HEK293 (cell line): Measurements from ENCODE around the gene KCTD19.

ENCODE experiments used
- KLF16 ChIP-seq: fragments of 450-650 bp; formaldehyde crosslinking; IDR thresholded peaks from 2 replicates; pipeline ENCODE4 v1.5.1; 2017; ENCODE audit warnings: missing biosample characterization, missing genetic modification characterization
- PRDM1 ChIP-seq: fragments of 450-650 bp; formaldehyde crosslinking; IDR thresholded peaks from 2 replicates; pipeline ENCODE4; 2016; ENCODE audit warnings: missing biosample characterization, missing genetic modification characterization
- TCF7L2 ChIP-seq: IDR thresholded peaks from 2 replicates; pipeline ENCODE4 v1.6.1; 2011; ENCODE audit warnings: low read depth, mild to moderate bottlenecking, inconsistent platforms, low read length, moderate library complexity, borderline replicate concordance
- YY1 ChIP-seq: fragments of 450-650 bp; formaldehyde crosslinking; IDR thresholded peaks from 2 replicates; pipeline ENCODE4 v1.5.1; 2018; ENCODE audit warnings: missing biosample characterization, missing genetic modification characterization
- ZFHX2 ChIP-seq: fragments of 450-650 bp; formaldehyde crosslinking; conservative IDR thresholded peaks from 2 replicates; pipeline ENCODE4 v1.5.1; 2016; ENCODE audit warnings: missing biosample characterization, missing genetic modification characterization
- ZNF132 ChIP-seq: fragments of 450-650 bp; formaldehyde crosslinking; IDR thresholded peaks from 2 replicates; pipeline ENCODE4 v1.5.1; 2017; ENCODE audit warnings: missing biosample characterization, missing genetic modification characterization, borderline replicate concordance
- ZNF140 ChIP-seq: fragments of 450-650 bp; formaldehyde crosslinking; IDR thresholded peaks from 2 replicates; pipeline ENCODE4 v1.5.1; 2016; ENCODE audit warnings: missing biosample characterization, missing genetic modification characterization
- ZNF274 ChIP-seq, 2 experiments: fragments of 200-500 bp in 1 of 2; fragments of 450-650 bp in 1 of 2; sonication (Bioruptor generic) in 1 of 2; formaldehyde crosslinking in 1 of 2; IDR thresholded peaks; 2 replicates each; pipeline versions ENCODE4 v1.5.1 to v1.6.1; 2014 to 2016; ENCODE audit warnings: borderline replicate concordance in 1 of 2, inconsistent platforms in 1 of 2, low read length in 1 of 2, missing biosample characterization in 1 of 2, missing genetic modification characterization in 1 of 2
- ZNF776 ChIP-seq: fragments of 450-650 bp; formaldehyde crosslinking; IDR thresholded peaks from 2 replicates; pipeline ENCODE4 v1.5.0; 2017; ENCODE audit warnings: missing biosample characterization, missing genetic modification characterization, borderline replicate concordance
- TF ChIP-seq, protein P1 (sequence below): fragments of 450-650 bp; formaldehyde crosslinking; IDR thresholded peaks from 2 replicates; pipeline ENCODE4 v1.5.1; 2016; ENCODE audit warnings: missing biosample characterization, missing genetic modification characterization
- TF ChIP-seq, protein P2 (sequence below): fragments of 450-650 bp; formaldehyde crosslinking; IDR thresholded peaks from 2 replicates; pipeline ENCODE4 v1.5.1; 2016; ENCODE audit warnings: missing biosample characterization, missing genetic modification characterization
- TF ChIP-seq, protein P3 (sequence below): fragments of 450-650 bp; formaldehyde crosslinking; IDR thresholded peaks from 2 replicates; pipeline ENCODE4 v1.5.1; 2016; ENCODE audit warnings: missing biosample characterization, missing genetic modification characterization, low read depth

DNA sequence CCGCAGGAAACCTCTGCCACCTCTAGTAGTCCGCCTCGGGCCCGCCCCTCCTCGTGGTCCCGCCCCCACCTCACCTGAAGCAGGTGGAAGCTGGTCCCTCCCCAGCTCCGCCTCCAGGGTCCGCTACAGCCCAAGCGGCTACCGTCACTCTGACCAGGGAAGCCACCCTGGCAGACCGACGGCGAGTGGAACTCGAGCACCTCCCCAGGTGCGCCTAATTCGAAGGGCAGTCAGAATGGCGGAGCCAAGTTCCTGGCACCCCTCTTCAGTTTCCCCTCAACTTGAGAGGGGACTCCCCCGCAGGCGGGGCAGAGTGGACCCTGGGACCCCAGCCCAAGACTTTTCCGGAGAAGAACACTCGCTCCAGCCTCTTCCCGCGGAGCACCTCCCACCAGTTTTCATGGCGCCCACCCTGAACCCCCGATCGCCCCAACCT is 79.8 kb downstream of the KCTD19 start:
- TF ChIP-seq, protein P1, sequence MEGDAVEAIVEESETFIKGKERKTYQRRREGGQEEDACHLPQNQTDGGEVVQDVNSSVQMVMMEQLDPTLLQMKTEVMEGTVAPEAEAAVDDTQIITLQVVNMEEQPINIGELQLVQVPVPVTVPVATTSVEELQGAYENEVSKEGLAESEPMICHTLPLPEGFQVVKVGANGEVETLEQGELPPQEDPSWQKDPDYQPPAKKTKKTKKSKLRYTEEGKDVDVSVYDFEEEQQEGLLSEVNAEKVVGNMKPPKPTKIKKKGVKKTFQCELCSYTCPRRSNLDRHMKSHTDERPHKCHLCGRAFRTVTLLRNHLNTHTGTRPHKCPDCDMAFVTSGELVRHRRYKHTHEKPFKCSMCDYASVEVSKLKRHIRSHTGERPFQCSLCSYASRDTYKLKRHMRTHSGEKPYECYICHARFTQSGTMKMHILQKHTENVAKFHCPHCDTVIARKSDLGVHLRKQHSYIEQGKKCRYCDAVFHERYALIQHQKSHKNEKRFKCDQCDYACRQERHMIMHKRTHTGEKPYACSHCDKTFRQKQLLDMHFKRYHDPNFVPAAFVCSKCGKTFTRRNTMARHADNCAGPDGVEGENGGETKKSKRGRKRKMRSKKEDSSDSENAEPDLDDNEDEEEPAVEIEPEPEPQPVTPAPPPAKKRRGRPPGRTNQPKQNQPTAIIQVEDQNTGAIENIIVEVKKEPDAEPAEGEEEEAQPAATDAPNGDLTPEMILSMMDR (tag by site-specific recombination), result no peak
- TF ChIP-seq, protein P2, sequence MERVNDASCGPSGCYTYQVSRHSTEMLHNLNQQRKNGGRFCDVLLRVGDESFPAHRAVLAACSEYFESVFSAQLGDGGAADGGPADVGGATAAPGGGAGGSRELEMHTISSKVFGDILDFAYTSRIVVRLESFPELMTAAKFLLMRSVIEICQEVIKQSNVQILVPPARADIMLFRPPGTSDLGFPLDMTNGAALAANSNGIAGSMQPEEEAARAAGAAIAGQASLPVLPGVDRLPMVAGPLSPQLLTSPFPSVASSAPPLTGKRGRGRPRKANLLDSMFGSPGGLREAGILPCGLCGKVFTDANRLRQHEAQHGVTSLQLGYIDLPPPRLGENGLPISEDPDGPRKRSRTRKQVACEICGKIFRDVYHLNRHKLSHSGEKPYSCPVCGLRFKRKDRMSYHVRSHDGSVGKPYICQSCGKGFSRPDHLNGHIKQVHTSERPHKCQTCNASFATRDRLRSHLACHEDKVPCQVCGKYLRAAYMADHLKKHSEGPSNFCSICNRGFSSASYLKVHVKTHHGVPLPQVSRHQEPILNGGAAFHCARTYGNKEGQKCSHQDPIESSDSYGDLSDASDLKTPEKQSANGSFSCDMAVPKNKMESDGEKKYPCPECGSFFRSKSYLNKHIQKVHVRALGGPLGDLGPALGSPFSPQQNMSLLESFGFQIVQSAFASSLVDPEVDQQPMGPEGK (tag by site-specific recombination), result no peak
- TF ChIP-seq ZNF274 (IDR thresholded peaks at IDR 0.05; ENCODE audit: low read length) (no peak), ZNF274 (tag by site-specific recombination; IDR thresholded peaks at IDR 0.05; ENCODE audit: borderline replicate concordance) (no peak), ZNF140 (tag by site-specific recombination) (no peak), YY1 (tag by site-specific recombination) (no peak), ZNF132 (no peak), KLF16 (no peak), PRDM1 (no peak), ZNF776 (tag by site-specific recombination) (no peak), TCF7L2 (no peak), ZFHX2 (tag by site-specific recombination) (no peak)
- TF ChIP-seq, protein P3, sequence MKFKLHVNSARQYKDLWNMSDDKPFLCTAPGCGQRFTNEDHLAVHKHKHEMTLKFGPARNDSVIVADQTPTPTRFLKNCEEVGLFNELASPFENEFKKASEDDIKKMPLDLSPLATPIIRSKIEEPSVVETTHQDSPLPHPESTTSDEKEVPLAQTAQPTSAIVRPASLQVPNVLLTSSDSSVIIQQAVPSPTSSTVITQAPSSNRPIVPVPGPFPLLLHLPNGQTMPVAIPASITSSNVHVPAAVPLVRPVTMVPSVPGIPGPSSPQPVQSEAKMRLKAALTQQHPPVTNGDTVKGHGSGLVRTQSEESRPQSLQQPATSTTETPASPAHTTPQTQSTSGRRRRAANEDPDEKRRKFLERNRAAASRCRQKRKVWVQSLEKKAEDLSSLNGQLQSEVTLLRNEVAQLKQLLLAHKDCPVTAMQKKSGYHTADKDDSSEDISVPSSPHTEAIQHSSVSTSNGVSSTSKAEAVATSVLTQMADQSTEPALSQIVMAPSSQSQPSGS (tag by site-specific recombination), result no peak
